Ishikawa (cell line): ENCODE results near the gene AAGAB.

Source experiments
- CEBPB ChIP-seq: IDR thresholded peaks from 2 replicates; pipeline ENCODE4 v1.6.1; 2012
- CREB1 ChIP-seq: IDR thresholded peaks from 2 replicates; pipeline ENCODE4 v1.6.1; 2012; ENCODE audit warnings: low read depth
- EGR1 ChIP-seq: IDR thresholded peaks from 2 replicates; pipeline ENCODE4 v1.6.1; 2012
- EP300 ChIP-seq: IDR thresholded peaks from 2 replicates; pipeline ENCODE4 v1.6.1; 2012; ENCODE audit warnings: borderline replicate concordance
- FOXM1 ChIP-seq: IDR thresholded peaks from 2 replicates; pipeline ENCODE4 v1.6.1; 2012; ENCODE audit warnings: low read depth, borderline replicate concordance
- MAX ChIP-seq: IDR thresholded peaks from 2 replicates; pipeline ENCODE4 v1.6.1; 2012
- NFIC ChIP-seq: IDR thresholded peaks from 2 replicates; pipeline ENCODE4 v1.6.1; 2012
- RAD21 ChIP-seq: IDR thresholded peaks from 2 replicates; pipeline ENCODE4 v1.6.1; 2012; ENCODE audit warnings: low read depth
- REST ChIP-seq: IDR thresholded peaks from 2 replicates; pipeline ENCODE4 v1.6.1; 2012; ENCODE audit warnings: low read depth, mild to moderate bottlenecking
- TAF1 ChIP-seq: IDR thresholded peaks from 2 replicates; pipeline ENCODE4 v1.6.1; 2012; ENCODE audit warnings: low read depth, mild to moderate bottlenecking
- TCF12 ChIP-seq: IDR thresholded peaks from 2 replicates; pipeline ENCODE4 v1.6.1; 2012; ENCODE audit warnings: low read depth
- TEAD4 ChIP-seq: IDR thresholded peaks from 2 replicates; pipeline ENCODE4 v1.6.1; 2012
- USF1 ChIP-seq: IDR thresholded peaks from 2 replicates; pipeline ENCODE4 v1.6.1; 2012
- YY1 ChIP-seq: IDR thresholded peaks from 2 replicates; pipeline ENCODE4 v1.6.1; 2012; ENCODE audit warnings: low read depth
- ZBTB7A ChIP-seq: IDR thresholded peaks from 2 replicates; pipeline ENCODE4 v1.6.1; 2012; ENCODE audit warnings: low read depth

Gene AAGAB

GRCh38 chr15:67254238-67255175, at the start of gene AAGAB, which contains the start of gene IQCH:
Gene AAGAB, minus strand, starts transcription at chr15:67254661. Its CDS starts 30 bp downstream, at chr15:67254631.
Gene IQCH, plus strand, starts transcription at chr15:67254786. Its CDS starts 111 bp downstream, at chr15:67254897.
- peak; percentile 67 for TF ChIP-seq EP300
- TF ChIP-seq CEBPB: no peak
- no peak for TF ChIP-seq FOXM1
- peak; percentile 97 for TF ChIP-seq TAF1
- no peak for TF ChIP-seq EGR1
- TF ChIP-seq YY1: peak; percentile 92
- no peak for TF ChIP-seq REST
- TF ChIP-seq RAD21: no peak
- TF ChIP-seq CREB1: no peak
- TF ChIP-seq NFIC: peak; percentile 32; the same call in 1 of the 2 replicates
- TF ChIP-seq ZBTB7A: no peak; the same call in 1 of the 2 replicates
- peak; percentile 73 for TF ChIP-seq MAX

GRCh38 chr15:67303490-67304363, 49.3 kb upstream of the AAGAB start:
- TF ChIP-seq EGR1 (no peak), RAD21 (peak; percentile 84)

GRCh38 chr15:67300266-67301025, 46.0 kb upstream of the AAGAB start:
- TF ChIP-seq RAD21: no peak
- TF ChIP-seq EGR1: no peak
- no peak for TF ChIP-seq ZBTB7A
- no peak for TF ChIP-seq USF1
- no peak for TF ChIP-seq TEAD4
- TF ChIP-seq TAF1: no peak
- no peak for TF ChIP-seq YY1

- TF ChIP-seq REST (no peak), USF1 (no peak), CEBPB (no peak), TEAD4 (no peak), FOXM1 (no peak), CREB1 (no peak), TCF12 (no peak), EP300 (no peak)
Observed at GRCh38 chr15:67296684-67297083, 42.2 kb upstream of the AAGAB start.

- TF ChIP-seq MAX: peak; percentile 70
- no peak for TF ChIP-seq CEBPB
- TF ChIP-seq REST: no peak
Observed at GRCh38 chr15:67296188-67296587, 41.7 kb upstream of the AAGAB start.
